Activated effector memory CD4-positive, alpha-beta T cell treated with Interleukin-2 at 50 U/mL for 16 hours (primary cell): ENCODE results near the gene HEXIM2.
A peak's percentile ranks its signal among the peaks of the same experiment; 100 is the strongest.

Source experiments
- DNase-seq: peaks from one replicate; pipeline ENCODE4 v3.0.0-alpha.2; 2020

The HEXIM2 gene

GRCh38 chr17:45146166-45146565 lies 15.5 kb upstream of the HEXIM2 start:
- no peak for DNase-seq

- no peak for DNase-seq
Observed at GRCh38 chr17:45146592-45146889, 15.1 kb upstream of the HEXIM2 start.

- no peak for DNase-seq
Observed at GRCh38 chr17:45146890-45147580, 14.6 kb upstream of the HEXIM2 start.

- peak; percentile 65 for DNase-seq
Observed at GRCh38 chr17:45147581-45148182, 14.0 kb upstream of the HEXIM2 start.

GRCh38 chr17:45148183-45149036 lies 13.3 kb upstream of the HEXIM2 start, which contains the start of gene HEXIM1:
TSS of gene HEXIM1 (plus strand) at chr17:45148475. CDS start at chr17:45149191, 716 bp downstream.
- DNase-seq: peak; percentile 98

- DNase-seq: peak; percentile 60
Observed at GRCh38 chr17:45149037-45149668, 12.5 kb upstream of the HEXIM2 start.

GRCh38 chr17:45149669-45150664 lies 11.7 kb upstream of the HEXIM2 start:
- DNase-seq: peak; percentile 17

GRCh38 chr17:45150911-45151809 lies 10.5 kb upstream of the HEXIM2 start:
- no peak for DNase-seq

GRCh38 chr17:45155029-45155428 lies 6.6 kb upstream of the HEXIM2 start:
- DNase-seq: no peak

GRCh38 chr17:45155483-45155882 lies 6.2 kb upstream of the HEXIM2 start:
- no peak for DNase-seq

GRCh38 chr17:45156242-45156641 lies 5.4 kb upstream of the HEXIM2 start:
- DNase-seq: no peak

- peak; percentile 62 for DNase-seq
Observed at GRCh38 chr17:45160447-45161287, 1.0 kb upstream of the HEXIM2 start.

GRCh38 chr17:45162025-45162687 lies 481 bp downstream of the HEXIM2 start:
- DNase-seq: no peak

- DNase-seq: no peak
Observed at GRCh38 chr17:45164734-45165269, 3.1 kb downstream of the HEXIM2 start.

- no peak for DNase-seq
Observed at GRCh38 chr17:45168991-45169752, 7.5 kb downstream of the HEXIM2 start.

GRCh38 chr17:45170280-45170930 lies 8.7 kb downstream of the HEXIM2 start:
- DNase-seq: no peak

- no peak for DNase-seq
Observed at GRCh38 chr17:45170931-45171337, 9.3 kb downstream of the HEXIM2 start.
